GM12878 (cell line): ENCODE measurements around the gene WDR75. TPM values are rescaled to one million over a fixed set of nuclear protein-coding genes. Genes with fewer than 3 reads are reported as not detected.
"Not testable (repeated sequence)": the region's sequence is repeated elsewhere in the genome, so short reads cannot be mapped to it uniquely, and the experiment has no call there.

Experiments
- ATAC-seq: fragments of 200-7000 bp; cut with Tn5 transposase; 3 replicates; pipeline ENCODE4 v1.9.1; 2020; ENCODE audit warnings: mild to moderate bottlenecking, moderate library complexity
- BruUV-seq: library from RNA; stranded (reverse); fragments of 400-500 nt; replicated peaks from 2 replicates; lab custom pipeline; 2021; lab: Mats Ljungman, UMichigan
- CTCF ChIA-PET: fragments of 300-600 bp; sonication (Branson Sonifier 250); formaldehyde crosslinking; extraction: SDS; loops from one replicate; lab custom pipeline; 2021; ENCODE audit warnings: inconsistent platforms; lab: Yijun Ruan, JAX
- POLR2A ChIA-PET: fragments of 350-600 bp; formaldehyde crosslinking; extraction: SDS; loops from one replicate; lab custom pipeline; 2021; ENCODE audit warnings: inconsistent platforms; lab: Charles Lee
- RAD21 ChIA-PET: fragments of 300-600 bp; sonication (Branson Sonifier 250); formaldehyde crosslinking; loops from one replicate; lab custom pipeline; 2023; ENCODE audit warnings: antibody characterized with exemption; ENCODE audit not compliant: unreplicated experiment; lab: Charles Lee
- SMC1A ChIA-PET: fragments of 300-600 bp; sonication (Branson Sonifier 250); formaldehyde crosslinking; loops from one replicate; lab custom pipeline; 2023; ENCODE audit not compliant: unreplicated experiment, uncharacterized antibody; lab: Charles Lee
- DNase-seq: peaks from one replicate; pipeline ENCODE4 v3.0.0-alpha.2; 2011; ENCODE audit warnings: low read depth, low spot score
- FAIRE-seq: peaks from 3 replicates; lab custom pipeline; 2011; peaks lifted over from hg19 to GRCh38; lab: Jason Lieb, UNC
- H2AFZ ChIP-seq: 2 replicates; pipeline ENCODE4 v1.6.0; 2011; ENCODE audit warnings: low read depth, low read length, control low read depth; ENCODE audit not compliant: control insufficient read depth
- H3K27ac ChIP-seq: 2 replicates; pipeline ENCODE4 v1.5.1; 2011; ENCODE audit warnings: control low read depth; ENCODE audit not compliant: control insufficient read depth, insufficient read depth
- H3K27me3 ChIP-seq, 2 experiments: replicated peaks in 1 of 2; 2 replicates each; pipeline versions ENCODE4 v1.6.0 to v1.6.1; 2011; ENCODE audit warnings: low read length in 1 of 2; ENCODE audit not compliant: control insufficient read depth in 2 of 2, insufficient read depth in 2 of 2
- H3K36me3 ChIP-seq, 2 experiments: 2 replicates each; pipeline ENCODE4 v1.5.1; 2011; ENCODE audit warnings: low read length in 1 of 2; ENCODE audit not compliant: control insufficient read depth in 2 of 2, insufficient read depth in 2 of 2
- H3K4me1 ChIP-seq: 2 replicates; pipeline ENCODE4 v1.6.1; 2011; ENCODE audit warnings: mild to moderate bottlenecking, low read length, moderate library complexity, mixed read lengths; ENCODE audit not compliant: control insufficient read depth, insufficient read depth
- H3K4me2 ChIP-seq: 2 replicates; pipeline ENCODE4 v1.6.0; 2011; ENCODE audit warnings: control low read depth; ENCODE audit not compliant: control insufficient read depth, insufficient read depth
- H3K4me3 ChIP-seq: fragments of 200-600 bp; sonication (generic); 2 replicates; pipeline ENCODE4 v1.5.1; 2016
- H3K79me2 ChIP-seq: 2 replicates; pipeline ENCODE4 v1.6.0; 2011; ENCODE audit warnings: low read length; ENCODE audit not compliant: control insufficient read depth, insufficient read depth
- H3K9ac ChIP-seq: 2 replicates; pipeline ENCODE4 v1.8.0; 2011; ENCODE audit warnings: low read length, control low read depth, mixed read lengths; ENCODE audit not compliant: control insufficient read depth, insufficient read depth
- H3K9me3 ChIP-seq: replicated peaks from 3 replicates; pipeline ENCODE4 v1.5.1; 2011; ENCODE audit warnings: mild to moderate bottlenecking, low read length; ENCODE audit not compliant: control insufficient read depth, insufficient read depth
- H4K20me1 ChIP-seq: 2 replicates; pipeline ENCODE4 v1.6.0; 2011; ENCODE audit not compliant: control insufficient read depth, insufficient read depth
- WGBS: methylation state at CpG from one replicate; pipeline ENCODE4 v1.1.6; 2016; ENCODE audit warnings: low lambda C conversion rate; ENCODE audit not compliant: insufficient replicate concordance, insufficient coverage; ENCODE audit errors: missing lambda C conversion rate; 5-methylcytosine and 5-hydroxymethylcytosine counted together
- in situ Hi-C: fragments of 300-500 bp; cut with MboI; formaldehyde crosslinking; loops from 9 replicates; pipeline ENCODE4 v1.14.3; 2018; ENCODE audit warnings: mixed read lengths
- intact Hi-C: fragments of 100-400 bp; cut with micrococcal nuclease; formaldehyde crosslinking; loops from one replicate; pipeline ENCODE4 v1.14.2; 2022; ENCODE audit not compliant: unreplicated experiment
- polyA plus RNA-seq, 11 experiments: library from polyadenylated mRNA; depleted of rRNA in 4 of 11; unstranded in 6 of 11; stranded (reverse) in 5 of 11; fragments of >200 nt; fragmentation: Nextera tagmentation in 4 of 11; fragmentation: Illumina TruSeq in 1 of 11; extraction: Ambion mirVana in 4 of 11; extraction: Trizol in 1 of 11; gene quantifications; 1 replicate in 1 of 11; 2 replicates in 10 of 11; pipeline versions ENCODE4 v1.2.1 to v1.2.3, GENCODE V29; 2011 to 2016; ENCODE audit warnings: inconsistent platforms in 2 of 11, missing spikeins in 2 of 11, low read depth in 1 of 11
- total RNA-seq, 4 experiments: library from RNA; depleted of rRNA in 3 of 4; stranded (reverse); fragments of >200 nt in 3 of 4; fragmentation: Illumina TruSeq in 1 of 4; extraction: Trizol in 1 of 4; gene quantifications; 2 replicates each; pipeline versions ENCODE4 v1.2.1 to v1.2.3, GENCODE V29; 2013 to 2021

Gene WDR75
- total and polyA plus RNA-seq, 10 of the 15 experiments (the other 5 are each of a cell fraction or from before 2014, with no cell fraction given) = 53.1 to 98.5 (median 71.5) TPM

DNA sequence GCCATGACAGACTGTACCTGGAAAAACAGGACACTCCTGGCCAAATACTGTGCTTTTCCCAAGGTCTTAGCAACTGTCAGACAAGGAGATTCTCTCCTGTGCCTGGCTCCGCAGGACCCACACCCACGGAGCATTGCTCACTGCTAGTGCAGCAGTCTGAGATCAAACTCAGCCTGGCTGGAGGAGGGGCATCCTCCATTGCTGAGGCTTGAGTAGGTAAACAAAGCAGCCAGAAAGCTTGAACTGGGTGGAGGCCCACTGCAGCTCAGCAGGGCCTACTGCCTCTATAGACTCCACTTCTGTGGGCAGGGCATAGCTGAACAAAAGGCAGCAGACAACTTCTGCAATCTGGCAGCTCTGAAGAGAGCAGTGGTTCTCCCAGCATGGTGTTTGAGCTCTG, 10.8 kb upstream of the WDR75 start:
- BruUV-seq, H4K20me1 ChIP-seq, H3K4me1 ChIP-seq, DNase-seq, CTCF ChIA-PET, H3K9ac ChIP-seq, H3K4me2 ChIP-seq, H3K27ac ChIP-seq, ATAC-seq, POLR2A ChIA-PET, H3K4me3 ChIP-seq, intact Hi-C loops, H3K9me3 ChIP-seq, H3K27me3 ChIP-seq, in situ Hi-C loops, H3K36me3 ChIP-seq, H2AFZ ChIP-seq, H3K79me2 ChIP-seq, FAIRE-seq, RAD21 ChIA-PET: not testable (repeated sequence)
- SMC1A ChIA-PET = interaction anchor here (1.8 kb wide), 1 partner anchor 10 kb away, joined by 4 read pairs; no protein-coding TSS in a partner anchor
- 92% methylated on average over 2 of the region's 2 CpGs for WGBS

DNA sequence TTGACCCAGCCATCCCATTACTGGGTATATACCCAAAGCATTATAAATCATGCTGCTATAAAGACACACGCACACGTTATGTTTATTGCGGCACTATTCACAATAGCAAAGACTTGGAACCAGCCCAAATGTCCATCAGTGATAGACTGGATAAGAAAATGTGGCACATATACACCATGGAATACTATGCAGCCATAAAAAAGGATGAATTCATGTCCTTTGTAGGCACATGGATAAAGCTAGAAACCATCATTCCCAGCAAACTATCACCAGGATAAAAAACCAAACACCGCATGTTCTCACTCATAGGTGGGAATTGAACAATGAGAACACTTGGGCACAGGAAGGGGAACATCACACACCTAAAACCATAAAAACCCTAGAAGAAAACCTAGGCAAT, 5.5 kb upstream of the WDR75 start:
- BruUV-seq, SMC1A ChIA-PET, H3K4me2 ChIP-seq: not testable (repeated sequence)

More for the DNA sequence above, 5.5 kb upstream of the WDR75 start:
- H3K36me3 ChIP-seq, intact Hi-C loops, RAD21 ChIA-PET, H2AFZ ChIP-seq, ATAC-seq, H3K9ac ChIP-seq, H3K4me1 ChIP-seq, CTCF ChIA-PET, H3K9me3 ChIP-seq, DNase-seq, H3K79me2 ChIP-seq, H3K27me3 ChIP-seq, FAIRE-seq, H4K20me1 ChIP-seq, H3K4me3 ChIP-seq, in situ Hi-C loops, H3K27ac ChIP-seq: not testable (repeated sequence)
- WGBS = 98% methylated on average over 4 of the region's 4 CpGs
- POLR2A ChIA-PET = interaction anchor here (0.7 kb wide), 1 partner anchor 87 kb away, joined by 3 read pairs; no protein-coding TSS in a partner anchor
